ENCODE data around the gene CSH1. TPM values are rescaled to one million over a fixed set of nuclear protein-coding genes. Genes with fewer than 3 reads are reported as not detected.

Gene CSH1
- total RNA-seq, 1 experiment from 2014 or later: not detected

DNA sequence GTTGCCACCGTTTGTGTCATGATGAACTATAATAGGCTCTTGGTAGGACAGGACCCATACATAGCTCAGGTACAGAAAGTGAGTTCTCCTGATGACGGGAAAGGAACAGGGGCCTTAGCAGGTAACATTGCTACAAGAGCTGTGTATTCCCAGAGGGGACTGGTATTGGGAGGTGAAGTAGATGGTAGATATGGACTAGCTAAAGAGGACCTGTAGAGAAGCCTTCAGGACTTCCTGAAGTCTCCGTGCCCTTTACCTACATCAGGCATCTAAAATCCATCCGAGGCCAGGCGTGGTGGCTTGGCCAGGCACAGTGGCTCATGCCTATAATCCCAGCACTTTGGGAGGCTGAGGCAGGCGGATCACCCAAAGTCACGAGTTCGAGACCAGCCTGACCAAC lies 41.2 kb downstream of the CSH1 start:
- Mint-ChIP-seq H3K4me1 (no peaks in the 10 kb centered on the region), H3K27me3 (ENCODE audit: low read depth) (peaks cover 40% of the 10 kb centered on the region), H3K27ac (no peak overlapping the region), H3K9me3 (no peaks in the 10 kb centered on the region), H3K36me3 (ENCODE audit: insufficient read depth in 1 of 3, low read depth in 3 of 3) (no peaks in the 10 kb centered on the region), H3K4me3 (no peak overlapping the region)
- H3K27me3 ChIP-seq (ENCODE audit: insufficient read depth, low read length): no peaks in the 10 kb centered on the region
- TF ChIP-seq, protein P1, sequence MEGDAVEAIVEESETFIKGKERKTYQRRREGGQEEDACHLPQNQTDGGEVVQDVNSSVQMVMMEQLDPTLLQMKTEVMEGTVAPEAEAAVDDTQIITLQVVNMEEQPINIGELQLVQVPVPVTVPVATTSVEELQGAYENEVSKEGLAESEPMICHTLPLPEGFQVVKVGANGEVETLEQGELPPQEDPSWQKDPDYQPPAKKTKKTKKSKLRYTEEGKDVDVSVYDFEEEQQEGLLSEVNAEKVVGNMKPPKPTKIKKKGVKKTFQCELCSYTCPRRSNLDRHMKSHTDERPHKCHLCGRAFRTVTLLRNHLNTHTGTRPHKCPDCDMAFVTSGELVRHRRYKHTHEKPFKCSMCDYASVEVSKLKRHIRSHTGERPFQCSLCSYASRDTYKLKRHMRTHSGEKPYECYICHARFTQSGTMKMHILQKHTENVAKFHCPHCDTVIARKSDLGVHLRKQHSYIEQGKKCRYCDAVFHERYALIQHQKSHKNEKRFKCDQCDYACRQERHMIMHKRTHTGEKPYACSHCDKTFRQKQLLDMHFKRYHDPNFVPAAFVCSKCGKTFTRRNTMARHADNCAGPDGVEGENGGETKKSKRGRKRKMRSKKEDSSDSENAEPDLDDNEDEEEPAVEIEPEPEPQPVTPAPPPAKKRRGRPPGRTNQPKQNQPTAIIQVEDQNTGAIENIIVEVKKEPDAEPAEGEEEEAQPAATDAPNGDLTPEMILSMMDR (conservative IDR thresholded peaks at IDR 0.05): no peak
- WGBS (ENCODE audit: extremely low coverage, insufficient read length, low lambda C conversion rate): no CpG with 5 or more reads among the region's 8 CpGs
- no peak overlapping the region for H4K8ac ChIP-seq (replicated peaks; ENCODE audit: insufficient read length, low read depth, low read length)
- no peaks in the 10 kb centered on the region for H4K20me1 ChIP-seq (ENCODE audit: control insufficient read depth, insufficient read depth, insufficient read length)
- H3K4me2 ChIP-seq (ENCODE audit: insufficient read depth, insufficient read length, low read length): no peak overlapping the region
- no peak overlapping the region for H2BK15ac ChIP-seq (ENCODE audit: low read depth, low read length)
- no peak overlapping the region for H4K5ac ChIP-seq (ENCODE audit: insufficient read length, low read depth, low read length)
- H3K18ac ChIP-seq (ENCODE audit: insufficient read length, low read depth, low read length): no peak overlapping the region
- no peak overlapping the region for H2BK12ac ChIP-seq (ENCODE audit: insufficient read length, low read depth, low read length)
- no peak overlapping the region for H3K4ac ChIP-seq (ENCODE audit: low read depth, low read length)
- H4K91ac ChIP-seq (ENCODE audit: insufficient read length, low read depth, low read length): no peak overlapping the region
- H2AFZ ChIP-seq (ENCODE audit: low read length): no peak overlapping the region
- no peak overlapping the region for H3K9ac ChIP-seq (ENCODE audit: extremely low read depth, insufficient read length, low read length)
- no peak overlapping the region for H3K23ac ChIP-seq (ENCODE audit: insufficient read length, low read depth, low read length)
- H3K56ac ChIP-seq (ENCODE audit: insufficient read length, low read depth, low read length): no peak overlapping the region
- H2AK5ac ChIP-seq (ENCODE audit: insufficient read length, low read length): no peak overlapping the region
- H2BK120ac ChIP-seq (ENCODE audit: low read depth, low read length, poor library complexity, severe bottlenecking): no peak overlapping the region
- H2BK5ac ChIP-seq (ENCODE audit: insufficient read length, low read length): no peak overlapping the region
- H3K79me1 ChIP-seq (ENCODE audit: insufficient read depth, low read depth, low read length, poor library complexity, severe bottlenecking): no peaks in the 10 kb centered on the region
- no peak overlapping the region for H3T11ph ChIP-seq (ENCODE audit: low read length)
- H3K4me1 ChIP-seq (ENCODE audit: insufficient read depth, low read length): no peaks in the 10 kb centered on the region
- no peak for DNase-seq
- H3K14ac ChIP-seq (ENCODE audit: insufficient read depth, low read length): no peak overlapping the region
- H3K9me3 ChIP-seq (ENCODE audit: control insufficient read depth, low read depth, low read length): no peaks in the 10 kb centered on the region
- no peak overlapping the region for H2BK20ac ChIP-seq (ENCODE audit: low read depth, low read length, poor library complexity, severe bottlenecking)
- no peaks in the 10 kb centered on the region for H3K23me2 ChIP-seq (ENCODE audit: insufficient read length, low read depth, low read length, poor library complexity, severe bottlenecking)
- H3K79me2 ChIP-seq (ENCODE audit: insufficient read depth, low read length): no peaks in the 10 kb centered on the region
- H3K27ac ChIP-seq (ENCODE audit: insufficient read length, low read depth, low read length): no peak overlapping the region
